Measurements from ENCODE around the gene KIAA0930. TPM values are rescaled to one million over a fixed set of nuclear protein-coding genes. Genes with fewer than 3 reads are reported as not detected.

KIAA0930 gene
- total RNA-seq, 1 donor from 2014 or later, result 20.0 TPM

GRCh38 chr22:45181766-45182165 is 58.9 kb downstream of the KIAA0930 start:
- intact Hi-C loops (cut with micrococcal nuclease), result no loop called here

- intact Hi-C loops (cut with micrococcal nuclease), result no loop called here
Measured at GRCh38 chr22:45181240-45181639, 59.5 kb downstream of the KIAA0930 start.

GRCh38 chr22:45180146-45180679 is 60.5 kb downstream of the KIAA0930 start:
- intact Hi-C loops (cut with micrococcal nuclease), result no loop called here

GRCh38 chr22:45179276-45180049 is 61.2 kb downstream of the KIAA0930 start:
- intact Hi-C loops (cut with micrococcal nuclease), result no loop called here

DNA sequence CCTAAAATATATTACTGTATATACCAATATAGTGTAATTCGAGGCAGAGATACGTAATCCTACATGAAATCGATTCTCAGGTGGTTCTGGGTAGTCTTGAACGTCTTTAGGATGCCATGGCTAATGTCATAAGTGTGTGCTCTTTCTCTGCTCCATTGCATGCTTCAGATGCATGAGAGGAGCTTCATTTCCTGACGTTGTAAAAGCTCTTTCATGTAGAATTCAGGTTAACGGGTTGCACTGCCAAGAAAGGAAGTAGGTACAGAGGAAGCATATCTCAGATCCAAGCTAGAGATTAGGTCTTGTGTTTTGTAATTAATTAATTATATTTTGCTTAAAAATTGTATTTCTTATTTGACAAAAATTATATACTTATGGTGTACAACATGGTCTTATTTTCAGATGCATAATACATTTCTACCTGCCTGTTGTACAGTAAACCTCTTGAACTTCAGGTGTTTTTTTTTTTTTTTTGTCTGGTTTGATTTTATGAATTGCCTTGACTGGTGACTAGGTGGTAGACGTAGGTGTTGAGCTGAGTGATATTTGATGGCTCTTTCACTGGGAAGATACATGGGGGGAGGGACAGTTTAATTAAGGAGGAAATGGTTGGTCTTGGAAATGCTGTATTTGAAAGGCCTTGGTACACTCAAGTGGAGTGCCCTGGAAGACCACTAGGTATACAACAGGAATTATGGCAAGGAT is 67.7 kb downstream of the KIAA0930 start:
- intact Hi-C loops (cut with micrococcal nuclease), result loop anchor here (1.0 kb wide), 1 partner anchor 8 kb away; no protein-coding TSS in a partner anchor

- intact Hi-C loops (cut with micrococcal nuclease), result no loop called here
Measured at GRCh38 chr22:45171830-45172229, 68.9 kb downstream of the KIAA0930 start.

DNA sequence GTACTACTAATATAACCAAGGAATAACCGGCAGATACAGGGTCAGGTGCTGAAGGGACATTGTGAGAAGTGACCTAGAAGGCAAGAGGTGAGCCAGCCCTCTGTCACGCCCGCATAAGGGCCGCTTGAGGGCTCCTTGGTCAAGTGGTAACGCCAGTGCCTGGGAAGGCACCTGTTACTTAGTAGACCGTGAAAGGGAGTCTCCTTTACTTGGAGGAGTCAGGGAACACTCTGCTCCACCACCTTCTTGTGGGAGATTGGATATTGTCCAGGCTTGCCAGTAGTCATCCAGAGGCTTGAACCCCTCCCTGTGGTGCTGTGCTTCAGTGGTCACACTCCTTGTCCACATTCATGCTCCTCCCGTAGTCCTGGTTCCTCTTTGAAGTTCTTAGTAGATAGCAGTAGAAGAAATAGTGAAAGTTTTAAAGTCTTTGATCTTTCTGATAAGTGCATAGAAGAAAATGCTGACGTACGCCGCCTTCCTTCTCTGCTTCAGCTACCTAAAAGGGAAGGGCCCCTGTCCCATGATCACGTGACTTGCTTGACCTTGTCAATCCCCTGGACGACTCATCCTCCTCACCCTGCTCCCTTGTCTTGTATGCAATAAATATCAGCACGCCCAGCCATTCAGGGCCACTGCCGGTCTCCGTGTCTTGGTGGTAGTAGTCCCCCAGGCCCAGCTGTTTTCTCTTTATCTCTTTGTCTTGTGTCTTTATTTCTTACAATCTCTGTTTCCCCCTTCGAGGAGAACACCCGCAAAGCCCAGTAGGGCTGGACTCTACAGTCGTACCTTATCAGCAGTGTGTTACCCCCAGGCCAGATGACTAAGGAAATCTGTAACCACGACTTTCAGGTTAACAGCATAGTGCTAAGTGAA is 70.9 kb downstream of the KIAA0930 start:
- intact Hi-C loops (cut with micrococcal nuclease), result loop anchor here (5.0 to 10.0 kb wide), 2 partner anchors 242 to 465 kb away; partner anchors contain the start of genes PRR5, RIBC2 and SMC1B

- intact Hi-C loops (cut with micrococcal nuclease), result loop anchor here (5.0 to 10.0 kb wide), 2 partner anchors 245 to 462 kb away; partner anchors contain the start of genes PRR5, RIBC2 and SMC1B
Measured at GRCh38 chr22:45166932-45167331, 73.8 kb downstream of the KIAA0930 start.

- intact Hi-C loops (cut with micrococcal nuclease), result loop anchor here (1.0 to 10.0 kb wide), 3 partner anchors 9 to 460 kb away; partner anchors contain the start of genes PRR5, RIBC2 and SMC1B
Measured at GRCh38 chr22:45164270-45165088, 76.2 kb downstream of the KIAA0930 start.

GRCh38 chr22:45163451-45164269 is 77.0 kb downstream of the KIAA0930 start, which contains the start of gene NUP50:
NUP50 (plus strand) TSS chr22:45163925; CDS start chr22:45168178, 4,253 bp downstream.
- intact Hi-C loops (cut with micrococcal nuclease), result loop anchor here (1.0 to 10.0 kb wide), 4 partner anchors 77 to 872 kb away; partner anchors contain the start of genes KIAA0930 and PRR5

GRCh38 chr22:45163099-45163450 is 77.6 kb downstream of the KIAA0930 start:
- intact Hi-C loops (cut with micrococcal nuclease), result loop anchor here (1.0 to 10.0 kb wide), 4 partner anchors 77 to 872 kb away; partner anchors contain the start of genes KIAA0930 and PRR5

DNA sequence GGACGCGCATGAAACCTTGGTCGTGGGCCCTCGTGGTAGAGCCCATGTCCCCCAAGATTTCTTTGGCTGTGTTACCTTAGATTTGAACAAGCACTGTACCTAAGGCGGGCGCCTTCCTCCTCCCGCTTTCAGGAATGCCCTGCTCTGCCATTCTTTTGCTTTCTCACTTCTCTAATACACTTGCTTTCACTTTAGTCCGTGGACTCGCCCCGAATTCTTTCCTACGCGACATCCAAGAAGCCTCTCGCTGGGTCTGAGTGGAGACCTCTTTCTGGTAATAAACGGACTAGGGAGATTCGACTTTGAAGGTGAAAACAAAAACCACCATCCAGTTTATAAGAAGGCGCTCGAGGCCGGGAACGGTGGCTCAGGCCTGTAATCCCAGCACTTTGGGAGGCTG is 78.2 kb downstream of the KIAA0930 start:
- intact Hi-C loops (cut with micrococcal nuclease), result loop anchor here (10.0 kb wide), 1 partner anchor 458 kb away; the partner anchor contains the start of gene PRR5

DNA sequence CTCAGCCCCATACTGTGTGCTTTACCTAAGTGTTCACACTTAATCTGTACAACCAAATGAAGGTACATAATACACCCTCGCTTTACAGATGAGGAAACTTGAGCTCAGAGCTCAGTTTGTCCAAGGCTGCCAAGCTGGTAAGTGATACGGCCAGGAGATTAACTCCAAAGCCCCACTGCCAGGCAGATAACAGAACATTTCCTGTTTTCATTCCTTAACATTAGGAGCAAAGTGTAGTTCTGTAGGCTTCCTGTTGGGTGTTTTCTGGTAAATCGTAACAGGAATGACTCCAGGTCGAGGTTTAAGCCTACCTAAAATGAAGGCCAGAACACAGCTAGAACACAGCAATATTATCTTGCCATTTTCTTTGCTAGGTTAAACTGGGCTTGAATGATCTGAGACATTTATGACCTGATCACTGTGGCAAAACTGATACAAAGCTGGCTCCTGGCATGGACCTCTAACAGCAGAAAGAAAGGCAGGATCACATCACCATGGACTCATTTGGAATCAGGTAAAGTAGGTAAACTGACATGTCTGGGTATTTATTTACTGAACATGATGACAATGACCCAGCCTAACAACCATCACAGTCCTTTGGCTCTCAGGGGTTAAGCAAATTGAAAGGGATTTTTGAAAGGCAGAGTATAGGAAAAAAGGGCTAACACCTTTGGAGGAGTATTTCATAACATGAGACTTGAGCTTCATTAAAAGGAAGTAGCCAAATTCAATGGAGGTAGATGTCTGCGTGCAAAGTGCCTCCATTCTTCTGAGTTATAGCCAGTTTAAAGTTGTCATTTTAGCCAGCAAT is 80.8 kb downstream of the KIAA0930 start:
- intact Hi-C loops (cut with micrococcal nuclease), result loop anchor here (10.0 kb wide), 1 partner anchor 455 kb away; the partner anchor contains the start of gene PRR5

GRCh38 chr22:45157907-45158306 is 82.8 kb downstream of the KIAA0930 start:
- intact Hi-C loops (cut with micrococcal nuclease), result no loop called here

GRCh38 chr22:45155050-45155840 is 85.4 kb downstream of the KIAA0930 start:
- intact Hi-C loops (cut with micrococcal nuclease), result no loop called here

- intact Hi-C loops (cut with micrococcal nuclease), result no loop called here
Measured at GRCh38 chr22:45154383-45154782, 86.3 kb downstream of the KIAA0930 start.

GRCh38 chr22:45151503-45151902 is 89.2 kb downstream of the KIAA0930 start:
- intact Hi-C loops (cut with micrococcal nuclease), result no loop called here

All from T-helper 1 cell treated with Interleukin-12 subunit alpha and Interleukin-12 subunit beta and Interleukin-4 antibody, amounts not matched to agents 30 ng/mL and 1 ng/mL, for 36 hours (primary cell).